Measurements from ENCODE around the gene PLEKHA3. TPM values are rescaled to one million over a fixed set of nuclear protein-coding genes. Genes with fewer than 3 reads are reported as not detected.

PLEKHA3 gene
- 10 to 100 TPM; 19.3 to 26.1 TPM for total RNA-seq

GRCh38 chr2:178480227-178481181 is at the start of gene PLEKHA3:
Gene PLEKHA3, plus strand, starts transcription at chr2:178480457. Its CDS starts 413 bp downstream, at chr2:178480870.
- DNase-seq = peak; percentile 96
- no peaks in the 10 kb centered on the region for H3K9me3 ChIP-seq
- H3K4me3 ChIP-seq = peak within 1 kb of the TSS; percentile 78
- no peaks in the 10 kb centered on the region for H3K27me3 ChIP-seq
- peak within 1 kb of the TSS; percentile 97 for H3K27ac ChIP-seq
- intact Hi-C loops (cut with DNase I) = no loop called here
- H3K4me1 ChIP-seq = peaks cover 16% of the 10 kb centered on the region
- TF ChIP-seq CTCF (IDR thresholded peaks at IDR 0.05) = no peak
- H3K36me3 ChIP-seq = no peaks in the 10 kb centered on the region
- H3K9ac ChIP-seq (ENCODE audit: low read depth in 2 of 2, low read length in 2 of 2) = peak within 1 kb of the TSS; percentile 70 to 98

GRCh38 chr2:178436662-178437061 is 43.6 kb upstream of the PLEKHA3 start:
- no peak for DNase-seq
- Histone ChIP-seq H3K9ac (ENCODE audit: low read depth in 2 of 2, low read length in 2 of 2) (no peak overlapping the region), H3K4me1 (no peaks in the 10 kb centered on the region), H3K36me3 (no peaks in the 10 kb centered on the region), H3K4me3 (no peak overlapping the region), H3K27ac (no peak overlapping the region), H3K27me3 (no peaks in the 10 kb centered on the region), H3K9me3 (no peaks in the 10 kb centered on the region)
- no peak for TF ChIP-seq CTCF (IDR thresholded peaks at IDR 0.05)
- intact Hi-C loops (cut with DNase I) = no loop called here

GRCh38 chr2:178441426-178441825 is 38.8 kb upstream of the PLEKHA3 start:
- Histone ChIP-seq H3K4me1 (no peaks in the 10 kb centered on the region), H3K9ac (ENCODE audit: low read depth in 2 of 2, low read length in 2 of 2) (no peak overlapping the region), H3K36me3 (peaks cover 8% of the 10 kb centered on the region), H3K4me3 (no peak overlapping the region), H3K27me3 (no peaks in the 10 kb centered on the region), H3K27ac (no peak overlapping the region), H3K9me3 (no peaks in the 10 kb centered on the region)
- intact Hi-C loops (cut with DNase I) = no loop called here
- no peak for TF ChIP-seq CTCF (IDR thresholded peaks at IDR 0.05)
- DNase-seq = no peak

GRCh38 chr2:178448968-178449661 is 31.1 kb upstream of the PLEKHA3 start:
- DNase-seq = no peak
- Histone ChIP-seq H3K9ac (ENCODE audit: low read depth in 2 of 2, low read length in 2 of 2) (no peak overlapping the region), H3K27ac (no peak overlapping the region), H3K4me3 (no peak overlapping the region), H3K36me3 (peaks cover 8% of the 10 kb centered on the region), H3K27me3 (no peaks in the 10 kb centered on the region), H3K4me1 (peaks cover 5% of the 10 kb centered on the region), H3K9me3 (no peaks in the 10 kb centered on the region)
- intact Hi-C loops (cut with DNase I) = no loop called here
- TF ChIP-seq CTCF (IDR thresholded peaks at IDR 0.05) = no peak

- Histone ChIP-seq H3K4me1 (peaks cover 5% of the 10 kb centered on the region), H3K36me3 (peaks cover under 1% of the 10 kb centered on the region), H3K27ac (peak overlapping the region; percentile 99), H3K4me3 (peak overlapping the region; percentile 89), H3K9ac (ENCODE audit: low read depth in 2 of 2, low read length in 2 of 2) (peak overlapping the region; percentile 85 to 95), H3K9me3 (no peaks in the 10 kb centered on the region), H3K27me3 (no peaks in the 10 kb centered on the region)
- TF ChIP-seq CTCF (IDR thresholded peaks at IDR 0.05) = no peak
- DNase-seq = no peak
- intact Hi-C loops (cut with DNase I) = no loop called here
Measured at GRCh38 chr2:178449700-178450523, 30.3 kb upstream of the PLEKHA3 start.
